HepG2 (cell line): ENCODE measurements around the gene DPH1. TPM values are rescaled to one million over a fixed set of nuclear protein-coding genes. Genes with fewer than 3 reads are reported as not detected.

Experiments used
- ATAC-seq: fragments of 200-7000 bp; cut with Tn5 transposase; 3 replicates; pipeline ENCODE4 v1.9.1; 2020; ENCODE audit warnings: mild to moderate bottlenecking, moderate library complexity
- BruUV-seq: library from RNA; stranded (reverse); fragments of 400-500 nt; replicated peaks from 2 replicates; lab custom pipeline; 2021; lab: Mats Ljungman, UMichigan
- CTCF ChIA-PET: fragments of 300-600 bp; formaldehyde crosslinking; extraction: SDS; loops from one replicate; lab custom pipeline; 2021; ENCODE audit warnings: low total read pairs, inconsistent platforms, low intra/inter-chr PET ratio; lab: Yijun Ruan, JAX
- POLR2A ChIA-PET: fragments of 350-600 bp; sonication (Branson Sonifier 250); formaldehyde crosslinking; loops from one replicate; lab custom pipeline; 2020; ENCODE audit warnings: antibody characterized with exemption, inconsistent platforms; lab: Yijun Ruan, JAX
- DNase-seq: peaks from one replicate; pipeline ENCODE4 v3.0.0-alpha.2; 2015; ENCODE audit warnings: low spot score
- FAIRE-seq: peaks from 3 replicates; lab custom pipeline; 2011; peaks lifted over from hg19 to GRCh38; lab: Jason Lieb, UNC
- H2AFZ ChIP-seq: one replicate; pipeline ENCODE4 v1.6.1; 2011; ENCODE audit warnings: low read length, inconsistent platforms
- H3K27ac ChIP-seq: fragments of 300-600 bp; 3 replicates; pipeline ENCODE4 v1.8.0; 2011; ENCODE audit warnings: mixed run types, mild to moderate bottlenecking, mixed read lengths, low read length, inconsistent platforms; ENCODE audit not compliant: insufficient read depth; ENCODE audit errors: extremely low read length
- H3K27me3 ChIP-seq, 2 experiments: fragments of 200-600 bp in 1 of 2; 2 replicates in 1 of 2; 3 replicates in 1 of 2; pipeline versions ENCODE4 v1.6.0 to v1.8.0; 2011; ENCODE audit warnings: low read length in 2 of 2, mild to moderate bottlenecking in 2 of 2, moderate library complexity in 2 of 2, inconsistent platforms in 1 of 2; ENCODE audit not compliant: insufficient read depth in 2 of 2, control insufficient read depth in 1 of 2
- H3K36me3 ChIP-seq, 2 experiments: fragments of 200-600 bp in 1 of 2; replicated peaks in 1 of 2; 2 replicates in 1 of 2; 3 replicates in 1 of 2; pipeline versions ENCODE4 v1.5.1 to v1.8.0; 2011; ENCODE audit warnings: low read length in 2 of 2, inconsistent platforms in 1 of 2; ENCODE audit not compliant: insufficient read depth in 2 of 2, control insufficient read depth in 1 of 2
- H3K4me1 ChIP-seq: 2 replicates; pipeline ENCODE4 v1.5.1; 2012; ENCODE audit warnings: low read length, inconsistent platforms; ENCODE audit not compliant: insufficient read depth
- H3K4me2 ChIP-seq: 2 replicates; pipeline ENCODE4 v1.6.0; 2011; ENCODE audit warnings: low read depth, low read length, inconsistent platforms
- H3K4me3 ChIP-seq, 3 experiments: fragments of 200-600 bp in 1 of 3; sonication (generic), shearing (Covaris generic) in 1 of 3; replicated peaks in 1 of 3; 2 replicates each; pipeline ENCODE4 v1.5.1; 2011 to 2016; ENCODE audit warnings: low read length in 3 of 3, inconsistent platforms in 2 of 3, low read depth in 2 of 3, mild to moderate bottlenecking in 2 of 3, control low read depth in 1 of 3, mixed read lengths in 1 of 3; ENCODE audit not compliant: insufficient read depth in 1 of 3
- H3K79me2 ChIP-seq: one replicate; pipeline ENCODE4 v1.6.1; 2011; ENCODE audit warnings: low read length, inconsistent platforms; ENCODE audit not compliant: insufficient read depth
- H3K9ac ChIP-seq: 2 replicates; pipeline ENCODE4 v1.6.0; 2011; ENCODE audit warnings: mild to moderate bottlenecking, low read depth, low read length, inconsistent platforms; ENCODE audit not compliant: insufficient read depth
- H3K9me3 ChIP-seq: 2 replicates; pipeline ENCODE4 v1.5.1; 2012; ENCODE audit warnings: mild to moderate bottlenecking, low read length
- H4K20me1 ChIP-seq: 2 replicates; pipeline ENCODE4 v1.6.0; 2011; ENCODE audit warnings: inconsistent platforms, mild to moderate bottlenecking, low read length, moderate library complexity; ENCODE audit not compliant: insufficient read depth
- CEBPB ChIP-seq: IDR thresholded peaks from 2 replicates; pipeline ENCODE4 v1.6.1; 2011; ENCODE audit warnings: low read depth, low read length, improper control_type of control experiment, borderline replicate concordance
- EED ChIP-seq: sonication (generic); formaldehyde crosslinking; IDR thresholded peaks from 2 replicates; pipeline ENCODE4 v1.5.0; 2020; ENCODE audit warnings: mild to moderate bottlenecking, missing genetic modification reagents
- EZH2 ChIP-seq: conservative IDR thresholded peaks from 2 replicates; pipeline ENCODE4 v1.6.1; 2012; ENCODE audit warnings: mild to moderate bottlenecking, low read depth, low read length, moderate library complexity
- HNRNPH1 ChIP-seq: fragments of 200-400 bp; formaldehyde crosslinking; optimal IDR thresholded peaks from 2 replicates; pipeline ENCODE3; 2017; ENCODE audit warnings: mild to moderate bottlenecking, low read depth, low read length
- HNRNPLL ChIP-seq: fragments of 200-400 bp; formaldehyde crosslinking; IDR thresholded peaks from 2 replicates; pipeline ENCODE4 v1.6.1; 2017; ENCODE audit warnings: mild to moderate bottlenecking, low read depth, low read length; ENCODE audit not compliant: poor library complexity, severe bottlenecking
- KDM2A ChIP-seq: sonication (generic); formaldehyde crosslinking; IDR thresholded peaks from 2 replicates; pipeline ENCODE4 v1.4.0; 2020; ENCODE audit warnings: low read depth, missing genetic modification reagents, borderline replicate concordance
- KMT2B ChIP-seq: IDR thresholded peaks from 2 replicates; pipeline ENCODE4 v1.6.1; 2016; ENCODE audit warnings: missing genetic modification reagents, missing compliant biosample characterization
- MTA1 ChIP-seq: sonication (generic); formaldehyde crosslinking; IDR thresholded peaks from 2 replicates; pipeline ENCODE4 v1.4.0; 2020; ENCODE audit warnings: missing genetic modification reagents, mild to moderate bottlenecking, borderline replicate concordance
- MYNN ChIP-seq: sonication (generic); formaldehyde crosslinking; IDR thresholded peaks from 2 replicates; pipeline ENCODE4 v1.4.0; 2020; ENCODE audit warnings: mild to moderate bottlenecking, low read depth, missing genetic modification reagents
- PRDM4 ChIP-seq: sonication (generic); formaldehyde crosslinking; IDR thresholded peaks from 2 replicates; pipeline ENCODE4 v1.9.0; 2021; ENCODE audit warnings: missing genetic modification reagents, borderline replicate concordance
- RFX1 ChIP-seq: fragments of 450-650 bp; IDR thresholded peaks from 2 replicates; pipeline ENCODE4 v1.6.1; 2017
- ZFP41 ChIP-seq: sonication (generic); formaldehyde crosslinking; IDR thresholded peaks from 2 replicates; pipeline ENCODE4 v1.4.0; 2020; ENCODE audit warnings: mild to moderate bottlenecking, missing genetic modification reagents, borderline replicate concordance
- ZNF530 ChIP-seq: sonication (generic); formaldehyde crosslinking; IDR thresholded peaks from 2 replicates; pipeline ENCODE4 v1.5.0; 2020; ENCODE audit warnings: low read depth, mild to moderate bottlenecking, missing genetic modification reagents
- ZNF616 ChIP-seq: sonication (generic); formaldehyde crosslinking; IDR thresholded peaks from 2 replicates; pipeline ENCODE4 v1.5.0; 2020; ENCODE audit warnings: low read depth, mild to moderate bottlenecking, missing genetic modification reagents
- ZNF660 ChIP-seq: sonication (generic); formaldehyde crosslinking; IDR thresholded peaks from 2 replicates; pipeline ENCODE4 v1.5.1; 2020; ENCODE audit warnings: mild to moderate bottlenecking, low read depth, missing genetic modification reagents, borderline replicate concordance
- ZNF878 ChIP-seq: sonication (generic); formaldehyde crosslinking; IDR thresholded peaks from 2 replicates; pipeline ENCODE4 v1.8.1; 2023; ENCODE audit warnings: mild to moderate bottlenecking, missing genetic modification reagents, moderate library complexity
- WGBS: methylation state at CpG from one replicate; pipeline ENCODE4 v1.1.6; 2017; ENCODE audit warnings: low lambda C conversion rate; 5-methylcytosine and 5-hydroxymethylcytosine counted together
- in situ Hi-C: cut with HindIII; loops from 2 replicates; pipeline ENCODE4 v1.10.0; 2017; ENCODE audit warnings: low pct_unique_long_range_greater_than_20kb; ENCODE audit not compliant: extremely low pct_ligation_motif_present
- intact Hi-C: fragments of 100-400 bp; cut with micrococcal nuclease; formaldehyde crosslinking; loops from one replicate; pipeline ENCODE4 v1.10.0; 2022; ENCODE audit not compliant: unreplicated experiment
- polyA plus RNA-seq, 8 experiments: library from polyadenylated mRNA; depleted of rRNA in 3 of 8; stranded (reverse) in 7 of 8; unstranded in 1 of 8; fragments of >200 nt; fragmentation: Illumina TruSeq in 4 of 8; extraction: Trizol in 4 of 8; gene quantifications; 2 replicates each; pipeline versions ENCODE4 v1.2.1 to v1.2.3, GENCODE V29; 2011 to 2016; ENCODE audit warnings: low read depth in 4 of 8, missing spikeins in 1 of 8, mixed read lengths in 1 of 8; ENCODE audit not compliant: insufficient read depth in 1 of 8
- total RNA-seq, 5 experiments: library from RNA; depleted of rRNA; stranded (reverse); fragments of >200 nt; fragmentation: Illumina TruSeq; extraction: Trizol; gene quantifications; 2 replicates each; pipeline ENCODE4 v1.2.3, GENCODE V29; 2016; ENCODE audit warnings: low read depth in 1 of 5
- TF ChIP-seq, protein P1 (sequence below): sonication (generic); formaldehyde crosslinking; IDR thresholded peaks from 2 replicates; pipeline ENCODE4 v1.8.1; 2022; ENCODE audit warnings: low read depth, mild to moderate bottlenecking, missing genetic modification reagents

The DPH1 gene
- total and polyA plus RNA-seq, 2 of the 13 experiments (the other 11 are each of a cell fraction or from before 2014, with no cell fraction given) = 25.3 to 42.8 TPM

DNA sequence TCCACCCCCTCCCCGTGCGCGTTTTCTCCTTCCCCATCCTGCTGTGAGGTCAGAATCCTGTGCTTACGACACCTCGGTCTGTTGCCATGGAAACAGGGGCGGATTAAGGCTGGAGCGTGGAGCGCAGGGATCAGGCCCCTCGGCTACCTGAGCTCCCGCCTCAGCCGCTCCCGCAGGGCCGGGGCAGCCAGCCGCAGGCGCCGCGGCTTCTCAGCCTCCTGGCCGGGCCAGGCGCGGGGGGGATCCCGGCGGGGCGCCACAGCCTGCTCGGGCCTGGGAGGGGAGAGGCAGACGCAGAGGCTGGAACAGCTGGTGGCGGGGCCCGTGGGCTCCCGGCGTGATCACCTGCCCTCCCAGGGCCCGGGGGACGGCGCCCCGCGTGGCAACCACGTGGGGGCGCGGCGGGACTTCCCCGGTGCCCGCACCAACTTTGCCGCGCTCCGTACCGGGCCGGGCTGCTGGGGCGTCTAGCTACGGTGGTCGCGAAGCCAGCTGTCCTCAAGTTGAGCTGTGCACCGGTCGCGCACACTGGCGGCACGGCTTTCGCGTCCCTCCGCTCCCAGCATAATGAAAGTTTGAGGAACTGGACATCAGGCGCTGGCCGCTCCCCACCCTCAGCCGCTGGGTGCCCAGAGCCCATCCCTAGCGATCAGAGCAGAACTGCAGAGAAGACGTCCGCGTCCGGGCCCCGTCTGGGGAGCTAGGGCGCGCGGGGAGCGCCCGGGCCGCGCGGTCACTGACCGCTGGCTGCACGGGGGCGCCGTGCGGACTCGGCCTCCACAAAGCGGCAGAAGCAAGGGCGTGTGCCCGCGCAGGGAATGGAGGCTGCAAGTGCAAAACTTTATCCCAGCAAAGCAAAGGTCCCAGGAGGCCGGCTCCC, 6.0 kb upstream of the DPH1 start:
- BruUV-seq = no TSS peak
- no peaks in the 10 kb centered on the region for H3K36me3 ChIP-seq
- no peaks in the 10 kb centered on the region for H4K20me1 ChIP-seq
- H3K9ac ChIP-seq = no peak overlapping the region
- DNase-seq (no peak), ATAC-seq (peak; percentile 17), FAIRE-seq (no peak)
- H3K9me3 ChIP-seq = no peaks in the 10 kb centered on the region
- intact Hi-C loops (loop anchor here (10.0 kb wide), 2 partner anchors 49 to 139 kb away; no protein-coding TSS in a partner anchor), in situ Hi-C loops (no loop called here)
- peak overlapping the region; percentile 10 to 67 (median 27); a peak in 5 of 6 replicates for H3K4me3 ChIP-seq
- 2% methylated on average over 8 of the region's 85 CpGs for WGBS
- no peak overlapping the region for H3K27ac ChIP-seq
- no peak overlapping the region for H2AFZ ChIP-seq
- ChIA-PET POLR2A (interaction anchor here (0.7 to 2.8 kb wide), 3 partner anchors 27 to 119 kb away, joined by 3 to 18 read pairs (median 18); no protein-coding TSS in a partner anchor), CTCF (interaction anchor here (2.5 kb wide), 1 partner anchor 115 kb away, joined by 31 read pairs; no protein-coding TSS in a partner anchor)
- peaks cover 24% of the 10 kb centered on the region for H3K4me1 ChIP-seq
- H3K27me3 ChIP-seq = peaks cover 9 to 70% of the 10 kb centered on the region in 2 experiments
- peak overlapping the region; percentile 77 for H3K4me2 ChIP-seq
- H3K79me2 ChIP-seq = no peaks in the 10 kb centered on the region
- TF ChIP-seq ZNF616 (CRISPR knock-in tag) (no peak), KDM2A (CRISPR knock-in tag) (0 out of 2 replicates have a peak, but pooled peaks have one; percentile 39), PRDM4 (CRISPR knock-in tag) (no peak), ZFP41 (no peak), RFX1 (peak; percentile 43; the same call in 1 of the 2 replicates), ZNF660 (CRISPR knock-in tag) (no peak), ZNF878 (no peak), MTA1 (CRISPR knock-in tag) (peak; percentile 78; the same call in 1 of the 2 replicates), EZH2 (peak; percentile 90), KMT2B (CRISPR knock-in tag) (no peak), CEBPB (peak; percentile 11; the same call in 1 of the 2 replicates), HNRNPH1 (no peak), MYNN (CRISPR knock-in tag) (no peak), EED (CRISPR knock-in tag) (no peak), ZNF530 (CRISPR knock-in tag) (no peak), HNRNPLL (peak; percentile 49)
- TF ChIP-seq, protein P1, sequence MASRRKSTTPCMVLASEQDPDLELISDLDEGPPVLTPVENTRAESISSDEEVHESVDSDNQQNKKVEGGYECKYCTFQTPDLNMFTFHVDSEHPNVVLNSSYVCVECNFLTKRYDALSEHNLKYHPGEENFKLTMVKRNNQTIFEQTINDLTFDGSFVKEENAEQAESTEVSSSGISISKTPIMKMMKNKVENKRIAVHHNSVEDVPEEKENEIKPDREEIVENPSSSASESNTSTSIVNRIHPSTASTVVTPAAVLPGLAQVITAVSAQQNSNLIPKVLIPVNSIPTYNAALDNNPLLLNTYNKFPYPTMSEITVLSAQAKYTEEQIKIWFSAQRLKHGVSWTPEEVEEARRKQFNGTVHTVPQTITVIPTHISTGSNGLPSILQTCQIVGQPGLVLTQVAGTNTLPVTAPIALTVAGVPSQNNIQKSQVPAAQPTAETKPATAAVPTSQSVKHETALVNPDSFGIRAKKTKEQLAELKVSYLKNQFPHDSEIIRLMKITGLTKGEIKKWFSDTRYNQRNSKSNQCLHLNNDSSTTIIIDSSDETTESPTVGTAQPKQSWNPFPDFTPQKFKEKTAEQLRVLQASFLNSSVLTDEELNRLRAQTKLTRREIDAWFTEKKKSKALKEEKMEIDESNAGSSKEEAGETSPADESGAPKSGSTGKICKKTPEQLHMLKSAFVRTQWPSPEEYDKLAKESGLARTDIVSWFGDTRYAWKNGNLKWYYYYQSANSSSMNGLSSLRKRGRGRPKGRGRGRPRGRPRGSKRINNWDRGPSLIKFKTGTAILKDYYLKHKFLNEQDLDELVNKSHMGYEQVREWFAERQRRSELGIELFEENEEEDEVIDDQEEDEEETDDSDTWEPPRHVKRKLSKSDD = no peak
